ACHN (cell line): Measurements from ENCODE around the gene EPB41L2.

ENCODE experiments used
- DNase-seq: peaks from one replicate; pipeline ENCODE4 v3.0.0-alpha.2; 2015
- in situ Hi-C: cut with HindIII; loops from 2 replicates; pipeline ENCODE4 v1.10.0; 2017; ENCODE audit warnings: low sequenced_read_pairs, low pct_ligation_motif_present, low pct_unique_long_range_greater_than_20kb

EPB41L2 gene

GRCh38 chr6:130870179-130870880, 192.7 kb downstream of the EPB41L2 start:
- in situ Hi-C loops, result no loop called here
- no peak for DNase-seq

- in situ Hi-C loops, result no loop called here
Measured at GRCh38 chr6:130869681-130870080, 193.4 kb downstream of the EPB41L2 start.

GRCh38 chr6:130865793-130866192, 197.3 kb downstream of the EPB41L2 start:
- DNase-seq, result no peak
- in situ Hi-C loops, result no loop called here

More at GRCh38 chr6:130869681-130870080, 193.4 kb downstream of the EPB41L2 start:
- DNase-seq, result no peak

GRCh38 chr6:130864344-130864743, 198.7 kb downstream of the EPB41L2 start:
- in situ Hi-C loops, result no loop called here
- no peak for DNase-seq

GRCh38 chr6:130863415-130864230, 199.4 kb downstream of the EPB41L2 start:
- in situ Hi-C loops, result no loop called here
- no peak for DNase-seq

- in situ Hi-C loops, result no loop called here
- DNase-seq, result no peak
Measured at GRCh38 chr6:130862370-130862769, 200.7 kb downstream of the EPB41L2 start.

- in situ Hi-C loops, result no loop called here
- DNase-seq, result no peak
Measured at GRCh38 chr6:130859161-130859867, 203.7 kb downstream of the EPB41L2 start.

- DNase-seq, result no peak
- in situ Hi-C loops, result no loop called here
Measured at GRCh38 chr6:130858498-130859160, 204.4 kb downstream of the EPB41L2 start.

- in situ Hi-C loops, result no loop called here
- no peak for DNase-seq
Measured at GRCh38 chr6:130858054-130858453, 205.0 kb downstream of the EPB41L2 start.

- no peak for DNase-seq
- in situ Hi-C loops, result no loop called here
Measured at GRCh38 chr6:130853555-130854183, 209.4 kb downstream of the EPB41L2 start.

- in situ Hi-C loops, result no loop called here
Measured at GRCh38 chr6:130852844-130853554, 210.0 kb downstream of the EPB41L2 start.

GRCh38 chr6:130851026-130851425, 212.0 kb downstream of the EPB41L2 start:
- DNase-seq, result no peak
- in situ Hi-C loops, result no loop called here

More at GRCh38 chr6:130852844-130853554, 210.0 kb downstream of the EPB41L2 start:
- no peak for DNase-seq

GRCh38 chr6:130849594-130849993, 213.5 kb downstream of the EPB41L2 start:
- DNase-seq, result no peak
- in situ Hi-C loops, result no loop called here

- DNase-seq, result no peak
- in situ Hi-C loops, result no loop called here
Measured at GRCh38 chr6:130848945-130849344, 214.1 kb downstream of the EPB41L2 start.

- in situ Hi-C loops, result no loop called here
- no peak for DNase-seq
Measured at GRCh38 chr6:130847001-130847910, 215.8 kb downstream of the EPB41L2 start.

- no peak for DNase-seq
- in situ Hi-C loops, result no loop called here
Measured at GRCh38 chr6:130846501-130846900, 216.5 kb downstream of the EPB41L2 start.
